Adrenal gland (tissue), 5 donors: ENCODE results near the gene CALM1.

Source experiments
- POLR2A ChIP-seq, 2 donors: fragments of 450-650 bp; IDR thresholded peaks; one replicate each; pipeline ENCODE4 v1.6.1; 2017; ENCODE audit warnings: antibody characterized with exemption in 2 of 2, mild to moderate bottlenecking in 2 of 2, moderate library complexity in 1 of 2
- TF ChIP-seq, protein P1 (sequence below), 6 experiments: fragments of 450-650 bp in 4 of 6; fragments of 200-600 bp in 2 of 6; sonication (generic) in 1 of 6; IDR thresholded peaks; 1 replicate in 5 of 6; 2 replicates in 1 of 6; pipeline versions ENCODE4 v1.5.1 to v1.8.0; 2016 to 2021; ENCODE audit warnings: antibody characterized with exemption in 6 of 6, mild to moderate bottlenecking in 2 of 6, moderate library complexity in 1 of 6
- donor health status: DM: no; HTN: no; CAD: no.

- no peak for TF ChIP-seq POLR2A (IDR thresholded peaks at IDR 0.05)
- TF ChIP-seq, protein P1, sequence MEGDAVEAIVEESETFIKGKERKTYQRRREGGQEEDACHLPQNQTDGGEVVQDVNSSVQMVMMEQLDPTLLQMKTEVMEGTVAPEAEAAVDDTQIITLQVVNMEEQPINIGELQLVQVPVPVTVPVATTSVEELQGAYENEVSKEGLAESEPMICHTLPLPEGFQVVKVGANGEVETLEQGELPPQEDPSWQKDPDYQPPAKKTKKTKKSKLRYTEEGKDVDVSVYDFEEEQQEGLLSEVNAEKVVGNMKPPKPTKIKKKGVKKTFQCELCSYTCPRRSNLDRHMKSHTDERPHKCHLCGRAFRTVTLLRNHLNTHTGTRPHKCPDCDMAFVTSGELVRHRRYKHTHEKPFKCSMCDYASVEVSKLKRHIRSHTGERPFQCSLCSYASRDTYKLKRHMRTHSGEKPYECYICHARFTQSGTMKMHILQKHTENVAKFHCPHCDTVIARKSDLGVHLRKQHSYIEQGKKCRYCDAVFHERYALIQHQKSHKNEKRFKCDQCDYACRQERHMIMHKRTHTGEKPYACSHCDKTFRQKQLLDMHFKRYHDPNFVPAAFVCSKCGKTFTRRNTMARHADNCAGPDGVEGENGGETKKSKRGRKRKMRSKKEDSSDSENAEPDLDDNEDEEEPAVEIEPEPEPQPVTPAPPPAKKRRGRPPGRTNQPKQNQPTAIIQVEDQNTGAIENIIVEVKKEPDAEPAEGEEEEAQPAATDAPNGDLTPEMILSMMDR (IDR thresholded peaks at IDR 0.05) = no peak
Measured at GRCh38 chr14:90445011-90445410, 48.2 kb downstream of the CALM1 start.
